A673 (cell line): Measurements from ENCODE around the gene MUC20. TPM values are rescaled to one million over a fixed set of nuclear protein-coding genes. Genes with fewer than 3 reads are reported as not detected.

Source experiments
- BruUV-seq: library from RNA; stranded (reverse); fragments of 400-500 nt; replicated peaks from 2 replicates; lab custom pipeline; 2021; lab: Mats Ljungman, UMichigan
- CTCF ChIA-PET: fragments of 300-600 bp; sonication (Branson Sonifier 250); formaldehyde crosslinking; loops from one replicate; lab custom pipeline; 2022; ENCODE audit warnings: antibody characterized with exemption; lab: Charles Lee
- POLR2A ChIA-PET: fragments of 300-600 bp; sonication (Branson Sonifier 250); formaldehyde crosslinking; loops from one replicate; lab custom pipeline; 2022; ENCODE audit warnings: antibody characterized with exemption; ENCODE audit not compliant: low non-redundant PET; lab: Charles Lee
- DNase-seq: peaks from one replicate; pipeline ENCODE4 v3.0.0-alpha.2; 2015; ENCODE audit warnings: low spot score
- H3K27ac ChIP-seq: fragments of 200-600 bp; sonication (generic); 2 replicates; pipeline ENCODE4 v1.5.1; 2016; ENCODE audit warnings: mixed run types, low read depth, mild to moderate bottlenecking, mixed read lengths, antibody characterized with exemption, low read length; ENCODE audit not compliant: poor library complexity, severe bottlenecking
- H3K27me3 ChIP-seq: fragments of 200-600 bp; sonication (generic); replicated peaks from 2 replicates; pipeline ENCODE4 v1.6.1; 2017; ENCODE audit warnings: mixed run types, low read depth, mild to moderate bottlenecking, mixed read lengths, antibody characterized with exemption, low read length; ENCODE audit not compliant: insufficient read depth, poor library complexity
- H3K36me3 ChIP-seq: fragments of 200-600 bp; sonication (generic); 2 replicates; pipeline ENCODE4 v1.6.1; 2016; ENCODE audit warnings: mixed run types, mild to moderate bottlenecking, mixed read lengths, antibody characterized with exemption, low read length; ENCODE audit not compliant: insufficient read depth, poor library complexity, severe bottlenecking
- H3K4me1 ChIP-seq: fragments of 200-600 bp; sonication (generic); 2 replicates; pipeline ENCODE4 v1.6.1; 2017; ENCODE audit warnings: mixed run types, mild to moderate bottlenecking, mixed read lengths, antibody characterized with exemption, low read length; ENCODE audit not compliant: insufficient read depth, poor library complexity, severe bottlenecking
- H3K4me3 ChIP-seq: fragments of 200-600 bp; sonication (generic); 2 replicates; pipeline ENCODE4 v1.5.1; 2016; ENCODE audit warnings: low read depth, mixed run types, mild to moderate bottlenecking, mixed read lengths, low read length; ENCODE audit not compliant: poor library complexity, severe bottlenecking
- H3K9me3 ChIP-seq: fragments of 200-600 bp; sonication (generic); 2 replicates; pipeline ENCODE4 v1.6.1; 2016; ENCODE audit warnings: mixed run types, low read depth, mild to moderate bottlenecking, mixed read lengths, antibody characterized with exemption, low read length; ENCODE audit not compliant: poor library complexity, severe bottlenecking
- EZH2 ChIP-seq: fragments of 200-600 bp; sonication (generic); IDR thresholded peaks from 2 replicates; pipeline ENCODE4 v1.6.1; 2017; ENCODE audit warnings: borderline replicate concordance, low read depth, mild to moderate bottlenecking, mixed read lengths, antibody characterized with exemption, low read length; ENCODE audit not compliant: poor library complexity, severe bottlenecking
- intact Hi-C: fragments of 100-400 bp; cut with micrococcal nuclease; formaldehyde crosslinking; loops from one replicate; pipeline ENCODE4 v1.10.0; 2022; ENCODE audit not compliant: unreplicated experiment
- total RNA-seq: library from RNA; stranded (reverse); gene quantifications from 2 replicates; pipeline ENCODE4 v1.2.3, GENCODE V29; 2021
- TF ChIP-seq, protein P1 (sequence below): fragments of 300-800, 200-600 bp; sonication (generic); conservative IDR thresholded peaks from 2 replicates; pipeline ENCODE4 v1.5.1; 2017; ENCODE audit warnings: low read depth, mild to moderate bottlenecking, antibody characterized with exemption, low read length, moderate library complexity, mixed read lengths

The MUC20 gene
- total RNA-seq, 1 experiment from 2014 or later: 1.1 TPM

- ChIA-PET CTCF (no interaction called here), POLR2A (no interaction called here)
- intact Hi-C loops: no loop called here
- Histone ChIP-seq H3K9me3 (no peaks in the 10 kb centered on the region), H3K27ac (no peak overlapping the region), H3K4me1 (no peaks in the 10 kb centered on the region), H3K36me3 (no peaks in the 10 kb centered on the region), H3K27me3 (peaks cover 13% of the 10 kb centered on the region), H3K4me3 (no peak overlapping the region)
- BruUV-seq: no TSS peak
- TF ChIP-seq, protein P1, sequence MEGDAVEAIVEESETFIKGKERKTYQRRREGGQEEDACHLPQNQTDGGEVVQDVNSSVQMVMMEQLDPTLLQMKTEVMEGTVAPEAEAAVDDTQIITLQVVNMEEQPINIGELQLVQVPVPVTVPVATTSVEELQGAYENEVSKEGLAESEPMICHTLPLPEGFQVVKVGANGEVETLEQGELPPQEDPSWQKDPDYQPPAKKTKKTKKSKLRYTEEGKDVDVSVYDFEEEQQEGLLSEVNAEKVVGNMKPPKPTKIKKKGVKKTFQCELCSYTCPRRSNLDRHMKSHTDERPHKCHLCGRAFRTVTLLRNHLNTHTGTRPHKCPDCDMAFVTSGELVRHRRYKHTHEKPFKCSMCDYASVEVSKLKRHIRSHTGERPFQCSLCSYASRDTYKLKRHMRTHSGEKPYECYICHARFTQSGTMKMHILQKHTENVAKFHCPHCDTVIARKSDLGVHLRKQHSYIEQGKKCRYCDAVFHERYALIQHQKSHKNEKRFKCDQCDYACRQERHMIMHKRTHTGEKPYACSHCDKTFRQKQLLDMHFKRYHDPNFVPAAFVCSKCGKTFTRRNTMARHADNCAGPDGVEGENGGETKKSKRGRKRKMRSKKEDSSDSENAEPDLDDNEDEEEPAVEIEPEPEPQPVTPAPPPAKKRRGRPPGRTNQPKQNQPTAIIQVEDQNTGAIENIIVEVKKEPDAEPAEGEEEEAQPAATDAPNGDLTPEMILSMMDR: no peak
- TF ChIP-seq EZH2: no peak
- DNase-seq: no peak
Observed at GRCh38 chr3:195767792-195768191, 47.0 kb downstream of the MUC20 start.

GRCh38 chr3:195768414-195768813 lies 47.6 kb downstream of the MUC20 start:
- Histone ChIP-seq H3K4me1 (no peaks in the 10 kb centered on the region), H3K27me3 (peaks cover 7% of the 10 kb centered on the region), H3K27ac (no peak overlapping the region), H3K4me3 (no peak overlapping the region), H3K9me3 (no peaks in the 10 kb centered on the region), H3K36me3 (no peaks in the 10 kb centered on the region)
- no peak for DNase-seq
- TF ChIP-seq EZH2: no peak
- TF ChIP-seq, protein P1: no peak
- no TSS peak for BruUV-seq
- POLR2A ChIA-PET: no interaction called here
- CTCF ChIA-PET: no interaction called here
- intact Hi-C loops: no loop called here

DNA sequence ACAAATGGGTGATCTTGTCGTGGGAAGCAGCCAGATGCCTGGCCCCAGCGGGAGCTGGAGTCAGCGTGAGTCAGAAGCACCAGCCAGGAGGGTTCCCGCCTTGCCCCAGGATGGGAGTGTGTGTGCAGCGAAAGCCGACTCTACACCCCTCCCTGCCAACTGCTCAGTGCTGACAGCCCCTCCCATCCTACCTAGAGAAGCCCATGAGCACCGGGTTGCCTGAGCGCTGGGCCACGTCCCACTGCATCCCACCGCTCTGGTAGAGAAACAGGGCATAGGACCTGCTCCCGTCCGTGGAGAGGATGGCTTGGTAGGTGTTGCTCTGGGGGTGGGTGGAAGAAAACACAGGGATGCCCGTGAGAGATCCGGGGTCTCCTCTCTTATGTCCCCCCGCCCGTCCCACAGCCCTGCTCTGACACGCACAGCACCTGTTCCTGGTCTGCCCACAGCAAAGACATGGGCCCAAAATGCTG lies 48.1 kb downstream of the MUC20 start:
- TF ChIP-seq, protein P1: no peak
- Histone ChIP-seq H3K27me3 (peaks cover 3% of the 10 kb centered on the region), H3K4me1 (no peaks in the 10 kb centered on the region), H3K27ac (no peak overlapping the region), H3K9me3 (no peaks in the 10 kb centered on the region), H3K36me3 (no peaks in the 10 kb centered on the region), H3K4me3 (no peak overlapping the region)
- intact Hi-C loops: no loop called here
- POLR2A ChIA-PET: no interaction called here
- no TSS peak for BruUV-seq
- peak; percentile 29 for DNase-seq
- CTCF ChIA-PET: no interaction called here
